ENCODE measurements around the gene SLC26A4.

The SLC26A4 gene

GRCh38 chr7:107628461-107629064, 32.1 kb upstream of the SLC26A4 start:
- no peaks in the 10 kb centered on the region for H3K36me3 ChIP-seq (ENCODE audit: control insufficient read depth, insufficient read depth, low read length)
- TF ChIP-seq CTCF (IDR thresholded peaks at IDR 0.05) = no peak
- no peak overlapping the region for H3K4me2 ChIP-seq (ENCODE audit: low read length)
- no peak overlapping the region for H3K9ac ChIP-seq
- H3K9me3 ChIP-seq (ENCODE audit: control insufficient read depth, low read length) = no peaks in the 10 kb centered on the region
- no peak overlapping the region for H3K27ac ChIP-seq
- H2AFZ ChIP-seq = no peak overlapping the region
- no peaks in the 10 kb centered on the region for H3K79me2 ChIP-seq
- H3K27me3 ChIP-seq (ENCODE audit: control insufficient read depth, insufficient read depth, low read length) = no peaks in the 10 kb centered on the region
- no peak overlapping the region for H3K4me3 ChIP-seq (ENCODE audit: low read depth, low read length)
- no peaks in the 10 kb centered on the region for H3K4me1 ChIP-seq

GRCh38 chr7:107630342-107630741, 30.3 kb upstream of the SLC26A4 start:
- no peaks in the 10 kb centered on the region for H3K9me3 ChIP-seq (ENCODE audit: control insufficient read depth, low read length)
- H3K27ac ChIP-seq = no peak overlapping the region
- H3K4me2 ChIP-seq (ENCODE audit: low read length) = no peak overlapping the region
- H3K4me1 ChIP-seq = no peaks in the 10 kb centered on the region
- no peak for TF ChIP-seq CTCF (IDR thresholded peaks at IDR 0.05)
- H3K27me3 ChIP-seq (ENCODE audit: control insufficient read depth, insufficient read depth, low read length) = no peaks in the 10 kb centered on the region
- no peak overlapping the region for H3K4me3 ChIP-seq (ENCODE audit: low read depth, low read length)
- H3K9ac ChIP-seq = no peak overlapping the region
- no peak overlapping the region for H2AFZ ChIP-seq
- no peaks in the 10 kb centered on the region for H3K79me2 ChIP-seq
- no peaks in the 10 kb centered on the region for H3K36me3 ChIP-seq (ENCODE audit: control insufficient read depth, insufficient read depth, low read length)

GRCh38 chr7:107631588-107632491, 28.8 kb upstream of the SLC26A4 start:
- Histone ChIP-seq H3K9me3 (ENCODE audit: control insufficient read depth, low read length) (no peaks in the 10 kb centered on the region), H3K27me3 (ENCODE audit: control insufficient read depth, insufficient read depth, low read length) (no peaks in the 10 kb centered on the region), H2AFZ (no peak overlapping the region), H3K79me2 (no peaks in the 10 kb centered on the region), H3K4me1 (no peaks in the 10 kb centered on the region), H3K27ac (no peak overlapping the region), H3K4me2 (ENCODE audit: low read length) (no peak overlapping the region), H3K36me3 (ENCODE audit: control insufficient read depth, insufficient read depth, low read length) (no peaks in the 10 kb centered on the region), H3K9ac (no peak overlapping the region), H3K4me3 (ENCODE audit: low read depth, low read length) (no peak overlapping the region)
- TF ChIP-seq CTCF (IDR thresholded peaks at IDR 0.05) = no peak

- Histone ChIP-seq H2AFZ (no peak overlapping the region), H3K27ac (no peak overlapping the region), H3K9ac (no peak overlapping the region), H3K4me2 (ENCODE audit: low read length) (no peak overlapping the region), H3K79me2 (no peaks in the 10 kb centered on the region), H3K9me3 (ENCODE audit: control insufficient read depth, low read length) (no peaks in the 10 kb centered on the region), H3K4me3 (ENCODE audit: low read depth, low read length) (no peak overlapping the region), H3K27me3 (ENCODE audit: control insufficient read depth, insufficient read depth, low read length) (no peaks in the 10 kb centered on the region), H3K36me3 (ENCODE audit: control insufficient read depth, insufficient read depth, low read length) (no peaks in the 10 kb centered on the region), H3K4me1 (no peaks in the 10 kb centered on the region)
- TF ChIP-seq CTCF (IDR thresholded peaks at IDR 0.05) = no peak
These were observed 28.1 kb upstream of the SLC26A4 start for GRCh38 chr7:107632492-107632865.

All from parathyroid adenoma (tissue), 2 donors.